K562 treated with DMSO at 1 percent for 12 hours (cell line): ENCODE results near the gene MTFMT. TPM values are rescaled to one million over a fixed set of nuclear protein-coding genes. Genes with fewer than 3 reads are reported as not detected.

Experiments
- total RNA-seq: library from RNA; unstranded; fragments of 300-600 nt; gene quantifications from 2 replicates; pipeline ENCODE4 v1.2.3, GENCODE V29; 2022; ENCODE audit not compliant: insufficient read depth

Gene MTFMT
- 8.3 and 14.3 TPM in 2 replicates for total RNA-seq

GRCh38 chr15:65028921-65029735, at the start of gene MTFMT:
Gene MTFMT (minus strand): TSS chr15:65029639. CDS start chr15:65029613, 26 bp downstream.

GRCh38 chr15:65076486-65077290, 47.2 kb upstream of the MTFMT start, which contains the start of gene KBTBD13:
Gene KBTBD13 (plus strand): TSS chr15:65076746. CDS start chr15:65076816, 70 bp downstream.

DNA sequence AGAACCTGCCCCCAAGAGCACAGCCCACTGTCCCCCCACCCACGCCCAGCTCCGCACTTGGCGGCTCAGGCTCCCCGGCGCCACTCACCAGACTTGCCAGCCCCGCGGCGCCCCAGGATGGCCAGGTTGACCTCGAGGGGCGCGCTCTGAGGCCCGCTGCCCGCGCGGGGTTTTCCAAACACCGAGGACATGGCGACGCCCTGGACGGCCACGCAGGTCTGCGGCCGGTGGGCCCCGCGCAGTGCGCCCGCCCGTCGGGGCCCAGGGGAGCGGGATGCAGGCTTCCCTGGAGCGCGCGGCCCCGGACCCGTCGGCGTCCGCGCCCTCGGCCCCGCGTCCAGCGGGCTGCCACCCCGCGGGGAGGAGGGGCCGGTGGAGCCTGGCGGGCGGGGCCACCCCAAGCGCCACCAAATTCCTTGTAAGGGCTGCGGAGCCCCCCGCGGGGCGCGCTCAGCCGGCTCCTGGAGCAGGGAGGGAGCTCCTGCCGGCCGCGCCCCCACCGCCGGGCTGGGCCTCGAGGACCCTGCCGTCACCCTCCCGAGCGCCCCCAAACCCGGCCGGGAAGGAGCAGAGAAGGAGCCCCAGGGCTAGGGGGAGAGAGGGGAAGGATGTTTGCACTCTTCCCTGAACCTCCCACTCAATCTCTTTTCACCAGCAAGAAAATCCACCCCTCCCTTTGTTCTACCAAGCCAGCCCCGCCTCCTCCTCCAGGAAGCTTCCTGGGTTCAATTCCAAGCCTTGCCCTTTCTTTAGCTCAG, 38.4 kb upstream of the MTFMT start, which contains the start of gene RASL12:
Gene RASL12 (minus strand): TSS at position 347 of the 758 bp plus-strand sequence. CDS start 156 bp downstream, at position 191.

DNA sequence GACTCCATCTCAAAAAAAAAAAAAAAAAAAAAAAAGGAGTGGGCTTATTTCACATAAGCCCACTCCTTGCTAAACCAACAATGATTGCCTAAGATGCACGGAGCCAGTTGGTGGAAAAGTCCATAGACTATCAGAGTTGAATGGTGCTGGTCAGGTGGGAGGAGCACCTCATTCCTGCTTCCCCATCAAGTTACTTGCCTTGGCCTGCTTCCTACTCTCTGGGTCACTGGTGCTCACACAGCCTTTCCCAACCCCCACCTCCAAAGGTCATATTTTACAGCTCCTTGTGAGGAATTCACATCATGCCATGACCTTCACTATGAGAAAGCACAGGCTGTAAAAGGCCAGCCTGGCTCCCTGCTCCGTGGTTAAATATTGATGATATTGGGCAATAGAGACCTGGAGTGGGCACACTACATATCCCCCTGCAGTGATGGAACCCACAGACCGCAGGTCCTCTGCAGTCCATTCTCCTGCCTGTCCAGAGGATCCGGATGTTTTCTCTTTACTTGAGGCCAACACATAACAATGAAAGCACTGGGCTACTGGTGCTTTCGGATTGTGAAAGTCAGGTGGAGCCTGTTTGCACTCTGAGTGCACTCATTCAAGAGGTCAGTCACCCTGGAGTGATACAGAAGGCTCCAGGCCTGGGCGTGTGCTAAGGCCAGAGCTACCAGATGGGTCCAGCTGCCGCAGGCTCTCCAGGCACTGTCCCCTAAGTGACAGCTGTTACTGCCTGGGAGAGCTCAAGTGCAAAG, 15.5 kb upstream of the MTFMT start, which contains the start of gene SLC51B:
Gene SLC51B (plus strand): TSS at position 664 of the 758 bp plus-strand sequence. CDS start 4,618 bp downstream, outside the sequence.

GRCh38 chr15:64989416-64990167, 39.8 kb downstream of the MTFMT start, which contains the start of gene SPG21:
Gene SPG21 (minus strand): TSS chr15:64989914. CDS start chr15:64983569, 6,345 bp downstream.

Other genes with a start within 250 kb of the MTFMT start
- gene PIF1, start 204.0 kb downstream of the MTFMT start, total RNA-seq = 15.0 and 16.6 TPM in 2 replicates
- 7.5 and 13.0 TPM in 2 replicates for gene PLEKHO2, start 187.7 kb downstream of the MTFMT start, total RNA-seq
- gene ANKDD1A, start 117.7 kb downstream of the MTFMT start, total RNA-seq = 1.00 TPM in 1 of 2 replicates, not detected in the other
- 67.4 and 100 TPM in 2 replicates for gene SPG21, start 39.7 kb downstream of the MTFMT start, total RNA-seq
- gene SLC51B, start 15.7 kb upstream of the MTFMT start, total RNA-seq = not detected in 2 replicates
- not detected in 2 replicates for gene RASL12, start 38.4 kb upstream of the MTFMT start, total RNA-seq
- gene KBTBD13, start 47.1 kb upstream of the MTFMT start, total RNA-seq = not detected in 2 replicates
- gene UBAP1L, start 85.6 kb upstream of the MTFMT start, total RNA-seq = 0.81 and 1.6 TPM in 2 replicates
- 24.1 and 42.2 TPM in 2 replicates for gene PDCD7, start 104.2 kb upstream of the MTFMT start, total RNA-seq
- 13.3 and 43.4 TPM in 2 replicates for gene CLPX, start 155.7 kb upstream of the MTFMT start, total RNA-seq
- not detected in 2 replicates for gene CILP, start 181.8 kb upstream of the MTFMT start, total RNA-seq